ENCODE data around the gene DISC1. TPM values are rescaled to one million over a fixed set of nuclear protein-coding genes. Genes with fewer than 3 reads are reported as not detected.

The DISC1 gene
- total RNA-seq, 2 experiments from 2014 or later: 2.8 to 3.9 TPM

DNA sequence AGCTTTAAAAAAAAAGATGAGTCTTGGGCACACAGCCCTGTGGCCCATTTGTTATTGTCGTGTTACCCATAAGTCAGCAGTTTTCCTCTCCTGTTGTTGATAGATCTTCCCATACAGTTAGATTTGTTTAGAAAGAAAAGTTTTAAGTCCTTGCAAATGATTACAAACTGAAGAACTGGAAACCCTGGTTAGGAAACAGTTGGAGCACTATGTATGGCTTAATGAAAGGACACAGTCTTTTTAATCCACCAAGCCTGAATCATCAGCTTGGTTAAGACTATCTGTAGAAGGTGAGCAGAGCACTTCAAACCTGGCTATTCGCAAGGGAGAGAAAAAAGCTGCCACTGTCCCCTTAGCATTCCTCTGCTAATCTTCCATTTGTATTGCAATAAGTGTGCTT, 241.0 kb downstream of the DISC1 start:
- Mint-ChIP-seq H3K4me3 (no peak overlapping the region), H3K27me3 (no peaks in the 10 kb centered on the region), H3K9me3 (no peaks in the 10 kb centered on the region), H3K36me3 (no peaks in the 10 kb centered on the region), H3K4me1 (ENCODE audit: low read depth) (peaks cover 22% of the 10 kb centered on the region), H3K27ac (no peak overlapping the region)
- DNase-seq: no peak
- intact Hi-C loops (cut with micrococcal nuclease): loop anchor here (2.0 to 5.0 kb wide), 3 partner anchors 50 to 761 kb away; no protein-coding TSS in a partner anchor
- POLR2A ChIA-PET: no interaction called here
- CTCF ChIA-PET: interaction anchor here (0.8 to 4.3 kb wide), 13 partner anchors 9 to 760 kb away, joined by 3 to 55 read pairs (median 4); no protein-coding TSS in a partner anchor

- CTCF ChIA-PET: interaction anchor here (1.5 to 4.3 kb wide), 2 partner anchors 62 to 758 kb away, joined by 3 to 55 read pairs; no protein-coding TSS in a partner anchor
- Mint-ChIP-seq H3K36me3 (peaks cover 3% of the 10 kb centered on the region), H3K27ac (no peak overlapping the region), H3K27me3 (no peaks in the 10 kb centered on the region), H3K4me3 (no peak overlapping the region), H3K9me3 (no peaks in the 10 kb centered on the region), H3K4me1 (ENCODE audit: low read depth) (peaks cover 22% of the 10 kb centered on the region)
- POLR2A ChIA-PET: interaction anchor here (0.5 to 1.0 kb wide), 2 partner anchors 19 to 52 kb away, joined by 3 read pairs; no protein-coding TSS in a partner anchor
- intact Hi-C loops (cut with micrococcal nuclease): loop anchor here (5.0 kb wide), 1 partner anchor 48 kb away; no protein-coding TSS in a partner anchor
- no peak for DNase-seq
Measured at GRCh38 chr1:231869364-231869763, 242.8 kb downstream of the DISC1 start.

- H3K9me3 Mint-ChIP-seq: peaks cover 9% of the 10 kb centered on the region
Measured at GRCh38 chr1:231871471-231871870, 244.9 kb downstream of the DISC1 start.

DNA sequence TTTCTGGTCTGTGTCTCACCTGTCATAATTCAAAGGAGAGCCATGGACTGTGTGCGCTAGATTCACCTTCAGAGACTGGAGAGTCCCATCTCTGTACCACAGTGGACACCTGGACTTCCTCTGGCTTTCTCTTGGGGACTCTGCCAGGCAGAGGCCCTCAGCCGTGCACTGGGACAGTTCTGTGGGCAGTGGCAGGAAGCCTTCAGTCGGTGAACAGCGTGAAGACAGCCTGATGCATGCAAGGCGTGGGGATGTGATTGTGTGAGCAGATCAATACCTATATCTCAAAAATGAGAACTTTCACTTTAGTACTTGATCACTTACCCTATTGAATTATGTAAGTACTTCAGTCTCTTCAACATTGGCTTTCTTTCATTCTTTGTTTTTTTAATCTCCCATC, 245.3 kb downstream of the DISC1 start:
- peaks cover 9% of the 10 kb centered on the region for H3K9me3 Mint-ChIP-seq
- CTCF ChIA-PET: no interaction called here
- POLR2A ChIA-PET: no interaction called here
- H3K27ac Mint-ChIP-seq: no peak overlapping the region
- no peaks in the 10 kb centered on the region for H3K27me3 Mint-ChIP-seq
- H3K4me3 Mint-ChIP-seq: no peak overlapping the region
- intact Hi-C loops (cut with micrococcal nuclease): no loop called here
- peaks cover 11% of the 10 kb centered on the region for H3K36me3 Mint-ChIP-seq
- DNase-seq: no peak
- peaks cover 20% of the 10 kb centered on the region for H3K4me1 Mint-ChIP-seq (ENCODE audit: low read depth)

More at GRCh38 chr1:231871471-231871870, 244.9 kb downstream of the DISC1 start:
- ChIA-PET CTCF (no interaction called here), POLR2A (no interaction called here)
- intact Hi-C loops (cut with micrococcal nuclease): no loop called here
- peaks cover 22% of the 10 kb centered on the region for H3K4me1 Mint-ChIP-seq (ENCODE audit: low read depth)
- DNase-seq: no peak
- no peaks in the 10 kb centered on the region for H3K27me3 Mint-ChIP-seq
- no peak overlapping the region for H3K4me3 Mint-ChIP-seq
- no peak overlapping the region for H3K27ac Mint-ChIP-seq
- peaks cover 11% of the 10 kb centered on the region for H3K36me3 Mint-ChIP-seq

- Mint-ChIP-seq H3K36me3 (peaks cover 11% of the 10 kb centered on the region), H3K27me3 (no peaks in the 10 kb centered on the region), H3K9me3 (peaks cover 9% of the 10 kb centered on the region), H3K27ac (no peak overlapping the region), H3K4me3 (no peak overlapping the region), H3K4me1 (ENCODE audit: low read depth) (peaks cover 20% of the 10 kb centered on the region)
- no peak for DNase-seq
- ChIA-PET POLR2A (no interaction called here), CTCF (no interaction called here)
- intact Hi-C loops (cut with micrococcal nuclease): no loop called here
Measured at GRCh38 chr1:231872461-231872910, 245.9 kb downstream of the DISC1 start.

GRCh38 chr1:231878737-231879136, 252.1 kb downstream of the DISC1 start:
- Mint-ChIP-seq H3K9me3 (peaks cover 9% of the 10 kb centered on the region), H3K27ac (no peak overlapping the region), H3K36me3 (peaks cover 8% of the 10 kb centered on the region), H3K4me3 (no peak overlapping the region), H3K27me3 (no peaks in the 10 kb centered on the region), H3K4me1 (ENCODE audit: low read depth) (no peaks in the 10 kb centered on the region)
- DNase-seq: no peak
- POLR2A ChIA-PET: no interaction called here
- intact Hi-C loops (cut with micrococcal nuclease): no loop called here
- CTCF ChIA-PET: no interaction called here

DNA sequence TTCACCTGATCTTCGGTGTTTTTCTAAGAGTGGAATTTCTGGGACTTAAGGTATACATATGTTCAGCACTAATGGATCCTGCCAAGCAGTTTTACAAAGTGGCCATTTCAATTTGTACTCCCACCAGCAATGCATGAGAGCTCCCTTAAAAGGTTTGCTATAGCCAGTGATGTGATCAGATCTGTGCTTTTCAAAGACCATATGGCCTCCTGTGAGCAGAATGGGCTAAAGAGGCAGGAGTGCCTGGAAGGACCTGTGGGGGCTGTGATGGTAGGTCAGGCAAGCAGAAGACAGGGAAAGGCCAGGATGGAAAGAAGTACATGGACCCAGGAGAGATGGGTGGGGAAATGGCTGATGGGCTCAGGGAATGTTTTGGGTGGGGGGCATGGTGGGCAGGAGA, 252.7 kb downstream of the DISC1 start:
- CTCF ChIA-PET: interaction anchor here (1.0 kb wide), 1 partner anchor 12 kb away, joined by 4 read pairs; no protein-coding TSS in a partner anchor

GRCh38 chr1:231882333-231882732, 255.7 kb downstream of the DISC1 start:
- H3K9me3 Mint-ChIP-seq: no peaks in the 10 kb centered on the region
- POLR2A ChIA-PET: no interaction called here
- intact Hi-C loops (cut with micrococcal nuclease): no loop called here
- H3K4me1 Mint-ChIP-seq (ENCODE audit: low read depth): no peaks in the 10 kb centered on the region
- H3K4me3 Mint-ChIP-seq: no peak overlapping the region
- no peaks in the 10 kb centered on the region for H3K27me3 Mint-ChIP-seq
- DNase-seq: no peak
- CTCF ChIA-PET: interaction anchor here (1.1 kb wide), 1 partner anchor 16 kb away, joined by 3 read pairs; no protein-coding TSS in a partner anchor
- H3K27ac Mint-ChIP-seq: no peak overlapping the region
- H3K36me3 Mint-ChIP-seq: no peaks in the 10 kb centered on the region

More for the DNA sequence above, 252.7 kb downstream of the DISC1 start:
- H3K36me3 Mint-ChIP-seq: peaks cover 8% of the 10 kb centered on the region
- H3K27ac Mint-ChIP-seq: no peak overlapping the region
- no peaks in the 10 kb centered on the region for H3K4me1 Mint-ChIP-seq (ENCODE audit: low read depth)
- H3K9me3 Mint-ChIP-seq: peaks cover 9% of the 10 kb centered on the region
- POLR2A ChIA-PET: no interaction called here
- no peak for DNase-seq
- H3K27me3 Mint-ChIP-seq: no peaks in the 10 kb centered on the region
- intact Hi-C loops (cut with micrococcal nuclease): no loop called here
- no peak overlapping the region for H3K4me3 Mint-ChIP-seq

DNA sequence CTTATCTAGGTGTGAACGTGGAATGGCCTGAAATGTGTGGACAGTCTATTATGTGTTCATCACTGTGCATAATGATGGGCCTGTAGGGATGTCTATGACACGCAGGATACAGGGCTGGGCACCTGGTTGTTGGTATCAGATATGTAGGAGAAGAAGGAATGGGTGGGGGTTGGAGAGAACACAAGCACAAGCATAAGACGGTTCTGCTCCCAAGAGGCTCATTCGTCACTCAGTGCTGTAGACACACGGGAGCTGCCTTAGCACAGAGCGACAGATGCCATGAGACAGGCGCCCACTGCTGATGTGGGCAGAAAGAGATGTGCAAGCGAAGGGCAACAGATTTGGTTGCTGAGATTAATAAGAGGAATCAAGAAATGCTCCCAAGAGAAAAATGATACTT, 256.2 kb downstream of the DISC1 start:
- DNase-seq: no peak
- no peaks in the 10 kb centered on the region for H3K9me3 Mint-ChIP-seq
- H3K4me3 Mint-ChIP-seq: no peak overlapping the region
- H3K27me3 Mint-ChIP-seq: no peaks in the 10 kb centered on the region
- H3K27ac Mint-ChIP-seq: no peak overlapping the region
- intact Hi-C loops (cut with micrococcal nuclease): no loop called here
- H3K4me1 Mint-ChIP-seq (ENCODE audit: low read depth): no peaks in the 10 kb centered on the region
- H3K36me3 Mint-ChIP-seq: no peaks in the 10 kb centered on the region
- ChIA-PET CTCF (interaction anchor here (1.1 kb wide), 1 partner anchor 16 kb away, joined by 3 read pairs; no protein-coding TSS in a partner anchor), POLR2A (no interaction called here)

- ChIA-PET POLR2A (no interaction called here), CTCF (interaction anchor here (1.1 kb wide), 1 partner anchor 17 kb away, joined by 3 read pairs; no protein-coding TSS in a partner anchor)
- no peak overlapping the region for H3K4me3 Mint-ChIP-seq
- H3K9me3 Mint-ChIP-seq: no peaks in the 10 kb centered on the region
- no peak for DNase-seq
- H3K27me3 Mint-ChIP-seq: no peaks in the 10 kb centered on the region
- H3K27ac Mint-ChIP-seq: no peak overlapping the region
- no peaks in the 10 kb centered on the region for H3K4me1 Mint-ChIP-seq (ENCODE audit: low read depth)
- intact Hi-C loops (cut with micrococcal nuclease): no loop called here
- H3K36me3 Mint-ChIP-seq: no peaks in the 10 kb centered on the region
Measured at GRCh38 chr1:231883382-231883781, 256.8 kb downstream of the DISC1 start.

DNA sequence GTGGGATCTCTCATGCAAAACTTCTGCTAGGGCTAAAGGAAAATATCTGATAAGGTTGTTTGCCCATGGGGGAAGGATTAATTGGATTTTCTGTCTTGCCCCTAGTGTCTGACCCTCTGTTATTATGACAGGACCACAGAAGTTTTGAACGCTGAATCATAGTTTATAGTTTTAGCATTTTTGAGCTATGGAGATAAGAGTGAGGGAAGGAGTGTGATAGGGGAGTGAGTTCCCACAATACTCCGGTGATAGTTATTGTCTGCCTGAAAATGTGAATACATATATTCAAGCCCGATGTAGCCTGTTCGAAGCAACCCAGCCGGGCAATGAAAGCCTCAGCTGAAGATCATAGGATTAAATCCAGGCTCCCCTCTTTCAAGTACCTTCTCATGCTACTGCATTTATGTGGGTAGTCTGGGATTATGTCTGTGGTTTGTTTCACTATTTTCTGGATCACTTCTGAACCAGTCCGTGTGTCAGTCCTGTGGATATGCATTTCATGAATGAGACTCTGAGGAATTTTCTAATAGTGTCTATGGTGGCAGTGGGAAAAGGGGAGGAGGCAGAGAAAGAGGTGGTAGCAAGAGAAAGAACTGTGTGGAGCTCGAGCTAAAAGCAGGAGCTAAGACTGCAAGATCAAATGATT, 258.7 kb downstream of the DISC1 start:
- intact Hi-C loops (cut with micrococcal nuclease): no loop called here
- ChIA-PET CTCF (no interaction called here), POLR2A (no interaction called here)
- Mint-ChIP-seq H3K27me3 (no peaks in the 10 kb centered on the region), H3K9me3 (no peaks in the 10 kb centered on the region), H3K27ac (no peak overlapping the region), H3K4me1 (ENCODE audit: low read depth) (no peaks in the 10 kb centered on the region), H3K4me3 (no peak overlapping the region), H3K36me3 (no peaks in the 10 kb centered on the region)
- DNase-seq: no peak

GRCh38 chr1:231887166-231887565, 260.6 kb downstream of the DISC1 start:
- H3K4me1 Mint-ChIP-seq (ENCODE audit: low read depth): no peaks in the 10 kb centered on the region
- no peaks in the 10 kb centered on the region for H3K36me3 Mint-ChIP-seq
- no peak overlapping the region for H3K27ac Mint-ChIP-seq
- H3K9me3 Mint-ChIP-seq: no peaks in the 10 kb centered on the region
- H3K4me3 Mint-ChIP-seq: no peak overlapping the region
- no peak for DNase-seq
- no peaks in the 10 kb centered on the region for H3K27me3 Mint-ChIP-seq
- POLR2A ChIA-PET: no interaction called here
- intact Hi-C loops (cut with micrococcal nuclease): no loop called here
- CTCF ChIA-PET: no interaction called here

DNA sequence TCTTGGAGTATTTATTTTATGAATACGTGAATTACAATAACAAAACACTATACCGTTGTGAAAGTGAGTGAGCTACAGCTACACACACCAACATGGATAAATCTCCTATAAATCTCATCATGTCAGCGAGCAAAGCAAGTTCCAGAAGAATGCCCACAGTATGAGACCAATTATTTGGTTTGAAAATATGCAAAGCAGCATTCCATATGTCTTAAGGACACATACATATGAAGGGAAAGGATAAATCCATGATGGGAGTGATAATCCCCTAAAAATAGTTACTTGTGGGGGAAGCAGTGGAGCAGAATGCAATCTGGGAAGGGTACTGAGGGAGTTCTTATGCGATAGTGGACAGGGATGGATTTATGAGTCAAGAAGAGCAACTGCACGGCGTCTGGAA, 261.3 kb downstream of the DISC1 start:
- no peaks in the 10 kb centered on the region for H3K4me1 Mint-ChIP-seq (ENCODE audit: low read depth)
- no peaks in the 10 kb centered on the region for H3K27me3 Mint-ChIP-seq
- intact Hi-C loops (cut with micrococcal nuclease): no loop called here
- ChIA-PET POLR2A (interaction anchor here (0.7 kb wide), 1 partner anchor 18 kb away, joined by 3 read pairs; no protein-coding TSS in a partner anchor), CTCF (no interaction called here)
- H3K4me3 Mint-ChIP-seq: no peak overlapping the region
- no peaks in the 10 kb centered on the region for H3K9me3 Mint-ChIP-seq
- H3K36me3 Mint-ChIP-seq: no peaks in the 10 kb centered on the region
- no peak overlapping the region for H3K27ac Mint-ChIP-seq
- DNase-seq: no peak

All from activated CD4-positive, alpha-beta memory T cell treated with anti-CD3 and anti-CD28 coated beads for 36 hours (primary cell).